ENCODE measurements around the gene SULT4A1.

Gene SULT4A1

GRCh38 chr22:43886231-43886630, 23.9 kb upstream of the SULT4A1 start:
- no peak for DNase-seq (ENCODE audit: low read depth, low spot score)

DNA sequence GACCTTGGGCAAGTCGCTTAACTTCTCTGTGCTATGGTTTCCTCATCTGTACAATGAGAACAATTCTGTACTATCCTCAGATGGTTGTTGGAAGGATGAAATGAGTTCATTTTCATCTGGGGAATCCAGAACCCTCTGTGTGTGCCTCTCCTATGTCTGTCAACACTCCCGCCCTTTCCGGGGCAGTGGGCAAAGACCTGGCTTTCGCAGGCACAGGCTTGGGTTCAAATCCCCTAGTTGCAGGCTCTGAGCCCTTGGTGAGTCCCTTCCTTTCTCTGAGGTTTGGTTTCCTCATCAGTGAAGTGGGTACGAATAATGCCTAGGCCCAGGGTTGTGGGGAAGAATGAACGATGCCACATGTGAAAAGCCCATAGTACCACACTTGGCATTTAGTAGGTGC, 23.5 kb upstream of the SULT4A1 start:
- no peak for DNase-seq (ENCODE audit: low read depth, low spot score)

DNA sequence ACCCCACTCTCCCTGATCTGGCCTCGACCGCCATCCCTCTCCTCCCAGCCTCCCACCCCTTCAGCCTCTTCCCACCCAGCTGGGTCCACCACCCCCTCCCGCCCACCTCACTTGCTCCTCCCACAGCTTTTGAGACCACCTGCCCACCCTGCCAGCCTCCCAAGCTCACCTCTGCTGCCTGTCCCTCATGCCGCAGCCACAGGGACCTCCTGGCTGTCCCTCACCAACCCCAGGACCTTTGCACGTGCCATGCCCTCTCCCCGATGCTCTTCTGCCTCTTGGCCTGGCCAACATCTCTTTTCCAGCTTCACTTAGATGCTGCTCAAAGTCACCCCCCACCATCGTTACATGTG, 23.0 kb upstream of the SULT4A1 start:
- no peak for DNase-seq (ENCODE audit: low read depth, low spot score)

GRCh38 chr22:43884600-43885318, 22.4 kb upstream of the SULT4A1 start:
- peak; percentile 68 for DNase-seq (ENCODE audit: low read depth, low spot score)

GRCh38 chr22:43883719-43884415, 21.6 kb upstream of the SULT4A1 start:
- DNase-seq (ENCODE audit: low read depth, low spot score), result no peak

- DNase-seq (ENCODE audit: low read depth, low spot score), result peak; percentile 94
Measured at GRCh38 chr22:43883012-43883661, 20.8 kb upstream of the SULT4A1 start.

DNA sequence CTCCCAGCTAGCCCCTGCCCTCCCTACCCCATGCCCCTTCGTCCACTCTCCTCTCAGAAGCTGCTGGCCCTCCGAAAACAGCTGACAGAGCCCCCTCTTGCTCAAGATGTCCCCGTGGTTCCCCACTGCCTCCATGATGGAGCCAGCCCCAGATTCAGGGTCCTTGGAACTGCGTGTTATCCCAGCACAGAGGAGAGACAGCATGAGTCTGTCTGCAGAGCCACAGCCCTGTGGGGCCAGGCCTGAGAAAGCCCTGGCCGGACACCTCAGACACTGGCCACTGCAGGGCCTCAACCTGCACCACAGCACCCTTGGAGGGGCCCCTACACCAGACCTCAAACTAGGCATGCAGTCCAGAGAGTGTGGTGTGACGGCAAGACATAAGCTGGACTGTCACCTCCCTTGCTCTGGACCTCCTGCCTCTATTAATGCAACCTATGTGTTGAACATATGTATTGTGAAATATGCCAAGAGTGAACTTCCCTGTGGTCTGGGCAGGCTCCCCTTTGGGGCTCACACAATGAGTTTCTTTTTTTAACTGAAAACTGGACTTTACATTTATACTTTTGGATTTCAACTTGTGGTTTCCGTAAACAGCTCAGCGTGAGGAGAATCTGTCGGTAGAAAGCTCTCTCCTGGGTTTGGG, 19.9 kb upstream of the SULT4A1 start:
- no peak for DNase-seq (ENCODE audit: low read depth, low spot score)

GRCh38 chr22:43881091-43882061, 19.1 kb upstream of the SULT4A1 start:
- no peak for DNase-seq (ENCODE audit: low read depth, low spot score)

DNA sequence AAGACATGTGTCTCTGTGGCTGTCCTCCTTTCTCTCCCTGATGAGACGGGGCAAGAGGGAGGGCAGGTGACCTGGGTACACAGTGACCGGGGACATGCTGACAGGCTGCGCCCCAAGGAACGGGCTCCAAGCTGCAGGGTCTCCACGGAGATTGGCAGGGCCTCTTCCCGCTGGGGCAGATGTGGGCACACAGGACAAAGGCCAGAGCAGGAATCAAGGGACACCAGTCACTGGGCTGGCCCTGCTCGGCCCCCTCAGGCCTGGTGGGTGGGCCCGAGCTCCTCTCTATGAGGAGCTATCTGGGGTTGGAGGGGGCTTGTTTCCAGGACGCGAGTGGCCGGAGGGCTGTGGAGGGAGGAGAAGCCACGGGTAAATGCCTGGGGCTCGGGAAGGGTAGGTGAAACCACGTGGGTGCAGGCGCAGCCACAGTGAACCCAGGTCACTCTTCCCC, 18.3 kb upstream of the SULT4A1 start:
- DNase-seq (ENCODE audit: low read depth, low spot score), result no peak

GRCh38 chr22:43879901-43880540, 17.7 kb upstream of the SULT4A1 start:
- no peak for DNase-seq (ENCODE audit: low read depth, low spot score)

- no peak for DNase-seq (ENCODE audit: low read depth, low spot score)
Measured at GRCh38 chr22:43878831-43879550, 16.7 kb upstream of the SULT4A1 start.

DNA sequence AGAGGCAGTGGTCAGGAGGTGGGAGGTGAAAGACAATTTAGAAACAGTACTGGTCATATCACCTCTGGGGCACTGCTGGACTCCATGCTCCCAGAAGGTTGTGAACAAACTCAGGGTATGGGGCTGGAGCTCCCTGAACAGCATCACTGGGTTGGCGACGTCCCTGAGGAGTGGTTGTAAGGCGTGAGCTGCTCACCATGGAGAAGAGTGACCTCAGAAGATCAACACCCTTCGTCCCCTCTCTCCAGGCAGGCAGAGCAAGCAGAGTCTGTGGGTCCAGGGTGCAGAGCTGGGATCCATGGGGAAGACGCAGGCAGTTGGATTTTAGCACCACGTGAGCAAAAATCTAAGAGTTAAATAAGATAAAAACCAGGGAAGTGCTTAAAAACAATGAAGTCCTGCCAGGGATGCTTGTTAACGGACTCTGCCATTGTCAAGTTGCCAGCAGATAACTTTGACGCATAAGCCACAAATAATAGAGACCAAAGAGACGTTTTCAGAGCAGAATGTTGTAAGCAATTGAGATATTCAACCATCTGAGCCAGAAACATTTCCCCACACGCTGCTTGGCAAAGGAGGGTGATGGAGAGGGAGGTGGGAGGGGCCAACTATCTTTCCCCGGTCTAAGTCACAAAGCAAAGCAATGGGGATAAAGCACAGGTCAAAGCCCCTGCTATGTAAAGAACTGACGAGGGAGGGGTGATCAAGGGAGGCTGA, 15.9 kb upstream of the SULT4A1 start:
- DNase-seq (ENCODE audit: low read depth, low spot score), result peak; percentile 34

DNA sequence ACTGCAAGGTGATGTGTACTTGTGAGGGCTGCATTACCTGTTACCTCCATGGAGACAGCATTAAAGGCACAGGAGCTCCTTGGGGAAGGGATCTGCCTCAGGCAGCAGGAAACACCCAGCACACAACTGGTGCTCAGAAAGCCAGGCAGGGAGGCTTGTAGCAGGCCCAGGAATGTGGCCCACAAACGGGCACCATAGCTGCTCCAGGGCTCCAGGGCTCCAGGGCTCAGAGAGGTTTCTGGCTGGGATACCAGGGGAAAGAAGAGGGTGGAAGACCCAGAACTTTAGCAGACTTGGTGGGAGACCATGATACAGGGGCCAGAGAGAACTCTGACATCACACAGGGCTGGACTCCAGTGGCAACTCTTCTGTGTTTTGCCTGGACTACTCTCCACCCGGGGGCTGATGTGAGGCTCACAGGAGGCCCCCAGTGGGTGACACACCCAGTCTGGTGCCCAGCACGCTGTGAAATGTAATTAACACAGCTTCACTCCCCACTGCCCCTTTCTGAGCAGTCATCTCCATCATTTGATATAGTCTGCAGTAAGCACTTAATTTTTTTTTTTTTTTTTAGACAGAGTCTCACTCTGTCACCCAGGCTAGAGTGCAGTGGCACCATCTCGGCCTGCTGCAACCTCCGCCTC, 14.7 kb upstream of the SULT4A1 start:
- peak; percentile 27 for DNase-seq (ENCODE audit: low read depth, low spot score)

GRCh38 chr22:43869799-43870198, 7.5 kb upstream of the SULT4A1 start:
- DNase-seq (ENCODE audit: low read depth, low spot score), result no peak

DNA sequence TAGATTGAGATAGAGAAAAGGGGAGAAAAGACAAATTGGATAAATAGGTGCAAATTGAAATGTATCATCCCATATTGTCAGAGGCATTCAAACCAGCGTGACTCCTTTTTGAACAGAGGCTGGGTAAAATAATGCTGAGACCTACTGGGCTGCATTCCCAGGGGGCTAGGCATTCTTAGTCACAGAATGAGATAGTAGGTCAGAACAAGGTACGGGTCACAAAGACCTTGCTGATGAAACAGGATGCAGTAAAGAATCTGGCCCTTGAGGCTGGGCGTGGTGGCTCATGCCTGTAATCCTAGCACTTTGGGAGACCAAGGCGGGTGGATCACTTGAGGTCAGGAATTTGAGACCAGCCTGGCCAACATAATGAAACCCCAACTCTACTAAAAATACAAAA, 6.7 kb upstream of the SULT4A1 start:
- DNase-seq (ENCODE audit: low read depth, low spot score), result peak; percentile 76

GRCh38 chr22:43867839-43868635, 5.7 kb upstream of the SULT4A1 start:
- DNase-seq (ENCODE audit: low read depth, low spot score), result peak; percentile 92

DNA sequence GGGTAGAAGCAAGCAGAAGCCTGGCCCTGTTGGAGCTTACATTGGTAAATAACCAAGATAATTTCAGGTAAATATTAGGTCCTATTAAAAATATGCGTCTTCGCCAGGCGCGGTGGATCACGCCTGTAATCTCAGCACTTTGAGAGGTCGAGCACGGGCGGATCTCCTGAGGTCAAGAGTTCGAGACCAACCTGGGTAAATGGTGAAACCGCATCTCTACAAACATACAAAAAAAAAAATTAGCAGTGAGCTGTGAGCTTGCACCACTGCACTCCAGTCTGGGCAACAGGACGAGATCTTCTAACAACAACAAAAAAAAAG, 529 bp upstream of the SULT4A1 start:
- DNase-seq (ENCODE audit: low read depth, low spot score), result no peak

- DNase-seq (ENCODE audit: low read depth, low spot score), result no peak
Measured at GRCh38 chr22:43861529-43861928, 784 bp downstream of the SULT4A1 start.
